ENCODE measurements around the gene ATP11C. TPM values are rescaled to one million over a fixed set of nuclear protein-coding genes. Genes with fewer than 3 reads are reported as not detected.
A peak's percentile ranks its signal among the peaks of the same experiment; 100 is the strongest.

ATP11C gene
- total and polyA plus RNA-seq, 2 of the 4 experiments (the other 2 are of a cell fraction), result 19.3 to 40.0 TPM

- H3K27me3 ChIP-seq (ENCODE audit: control insufficient read depth, insufficient read depth, low read length), result no peaks in the 10 kb centered on the region
- no CpG with 5 or more reads among the region's 4 CpGs for WGBS, 2 experiments (ENCODE audit: extremely low coverage in 2 of 2, insufficient read length in 1 of 2)
- H4K5ac ChIP-seq (ENCODE audit: low read depth, low read length), result no peak overlapping the region
- no peak overlapping the region for H2BK120ac ChIP-seq (ENCODE audit: low read depth, low read length)
- H2AFZ ChIP-seq (replicated peaks; ENCODE audit: low read length, poor library complexity), result no peak overlapping the region
- H3K56ac ChIP-seq (ENCODE audit: extremely low read depth, insufficient read depth, low read length), result no peak overlapping the region
- H2AK9ac ChIP-seq (replicated peaks; ENCODE audit: low read depth, low read length, poor library complexity), result no peak overlapping the region
- in situ Hi-C loops (cut with MboI; ENCODE audit: low sequenced_read_pairs), result no loop called here
- H4K20me1 ChIP-seq (ENCODE audit: insufficient read depth, low read length), result no peaks in the 10 kb centered on the region
- H3K9me1 ChIP-seq (ENCODE audit: insufficient read depth, low read length), result no peaks in the 10 kb centered on the region
- no TSS peak for BruUV-seq (replicated peaks)
- H2BK15ac ChIP-seq (ENCODE audit: low read depth, low read length), result no peak overlapping the region
- H2BK20ac ChIP-seq (ENCODE audit: low read depth, low read length), result no peak overlapping the region
- dilution Hi-C loops (cut with HindIII; ENCODE audit: low sequenced_read_pairs, unreplicated experiment), result no loop called here
- H3K23ac ChIP-seq (ENCODE audit: low read depth, low read length), result no peak overlapping the region
- H2BK5ac ChIP-seq (ENCODE audit: low read depth, low read length, poor library complexity, severe bottlenecking), result no peak overlapping the region
- POLR2A ChIA-PET (ENCODE audit: unreplicated experiment), result no interaction called here
- no peak overlapping the region for H3K27ac ChIP-seq (ENCODE audit: insufficient read depth, low read length)
- H3K4me3 ChIP-seq (ENCODE audit: insufficient read depth, low read depth, low read length), result no peak overlapping the region
- no peaks in the 10 kb centered on the region for H3K79me1 ChIP-seq (ENCODE audit: low read depth in 1 of 2, low read length in 2 of 2)
- H3K4me1 ChIP-seq (ENCODE audit: control insufficient read depth, insufficient read depth, low read length), result no peaks in the 10 kb centered on the region
- DNase-seq (peak; percentile 42), ATAC-seq (ENCODE audit: low read depth) (peak; percentile 65; the same call in 1 of the 2 replicates)
- no peak overlapping the region for H3K4me2 ChIP-seq (ENCODE audit: low read depth, low read length)
- H3K4ac ChIP-seq (ENCODE audit: low read depth, low read length), result no peak overlapping the region
- TF ChIP-seq MAZ (IDR thresholded peaks at IDR 0.05; ENCODE audit: borderline replicate concordance, low read depth, low read length) (no peak), MAFK (IDR thresholded peaks at IDR 0.05; ENCODE audit: low read depth, low read length) (peak; percentile 83), CHD1 (IDR thresholded peaks at IDR 0.05; ENCODE audit: low read depth, low read length) (no peak), SMC3 (IDR thresholded peaks at IDR 0.05; ENCODE audit: low read depth, low read length) (peak; percentile 46; the same call in 1 of the 2 replicates), ELK1 (IDR thresholded peaks at IDR 0.05; ENCODE audit: borderline replicate concordance, low read depth, low read length) (no peak), POLR2A (IDR thresholded peaks at IDR 0.05; ENCODE audit: low read depth, low read length) (no peak), BHLHE40 (IDR thresholded peaks at IDR 0.05; ENCODE audit: low read depth, low read length) (no peak), RCOR1 (IDR thresholded peaks at IDR 0.05; ENCODE audit: insufficient replicate concordance, low read length) (no peak), NFE2L2 (IDR thresholded peaks at IDR 0.05; ENCODE audit: low read depth, low read length) (no peak), FOS (IDR thresholded peaks at IDR 0.05; ENCODE audit: low read depth, low read length) (no peak), MXI1 (IDR thresholded peaks at IDR 0.05; ENCODE audit: borderline replicate concordance, low read depth, low read length) (no peak), CEBPB (IDR thresholded peaks at IDR 0.05; ENCODE audit: low read depth, low read length) (no peak), CTCF (conservative IDR thresholded peaks at IDR 0.05; ENCODE audit: low read depth, low read length) (peak; percentile 57), RFX5 (IDR thresholded peaks at IDR 0.05; ENCODE audit: low read depth, low read length) (no peak), RAD21 (IDR thresholded peaks at IDR 0.05; ENCODE audit: low read length) (peak; percentile 50; the same call in 1 of the 2 replicates)
- TF ChIP-seq, protein P1, sequence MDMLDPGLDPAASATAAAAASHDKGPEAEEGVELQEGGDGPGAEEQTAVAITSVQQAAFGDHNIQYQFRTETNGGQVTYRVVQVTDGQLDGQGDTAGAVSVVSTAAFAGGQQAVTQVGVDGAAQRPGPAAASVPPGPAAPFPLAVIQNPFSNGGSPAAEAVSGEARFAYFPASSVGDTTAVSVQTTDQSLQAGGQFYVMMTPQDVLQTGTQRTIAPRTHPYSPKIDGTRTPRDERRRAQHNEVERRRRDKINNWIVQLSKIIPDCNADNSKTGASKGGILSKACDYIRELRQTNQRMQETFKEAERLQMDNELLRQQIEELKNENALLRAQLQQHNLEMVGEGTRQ (IDR thresholded peaks at IDR 0.05; ENCODE audit: low read depth, low read length), result no peak
- H3K18ac ChIP-seq (ENCODE audit: low read depth, low read length), result no peak overlapping the region
- intact Hi-C loops (cut with micrococcal nuclease), result loop anchor here (2.0 to 5.0 kb wide), 2 partner anchors 173 to 985 kb away; partner anchors contain the start of gene ATP11C
- no peaks in the 10 kb centered on the region for H3K9me3 ChIP-seq (ENCODE audit: control insufficient read depth, insufficient read depth, low read length)
- H4K91ac ChIP-seq (ENCODE audit: insufficient read depth, low read depth, low read length), result no peak overlapping the region
- CTCF ChIA-PET, result interaction anchor here (0.6 to 1.1 kb wide), 4 partner anchors 8 to 983 kb away, joined by 3 read pairs; no protein-coding TSS in a partner anchor
- H3K14ac ChIP-seq (replicated peaks; ENCODE audit: low read depth, low read length), result no peak overlapping the region
- no peak overlapping the region for H2AK5ac ChIP-seq (ENCODE audit: low read depth, low read length)
- H3K36me3 ChIP-seq (ENCODE audit: control insufficient read depth, insufficient read depth, low read length), result no peaks in the 10 kb centered on the region
- no peak overlapping the region for H3K9ac ChIP-seq (ENCODE audit: low read depth, low read length)
- no peak overlapping the region for H4K8ac ChIP-seq (ENCODE audit: low read depth in 2 of 2, low read length in 2 of 2)
Observed at GRCh38 chrX:139759637-139760036, 173.2 kb downstream of the ATP11C start.
